ENCODE data around the gene SCN3A.

The SCN3A gene

GRCh38 chr2:165112133-165112573 lies 91.7 kb downstream of the SCN3A start:
- DNase-seq: no peak

GRCh38 chr2:165110394-165110793 lies 93.5 kb downstream of the SCN3A start:
- DNase-seq: no peak

GRCh38 chr2:165109915-165110314 lies 93.9 kb downstream of the SCN3A start:
- DNase-seq: no peak

- DNase-seq: no peak
Observed at GRCh38 chr2:165105926-165106325, 97.9 kb downstream of the SCN3A start.

GRCh38 chr2:165087933-165088901 lies 115.6 kb downstream of the SCN3A start:
- no peak for DNase-seq

GRCh38 chr2:165086337-165086736 lies 117.5 kb downstream of the SCN3A start:
- DNase-seq: no peak

GRCh38 chr2:165083326-165083725 lies 120.5 kb downstream of the SCN3A start:
- DNase-seq: no peak

GRCh38 chr2:165082479-165082878 lies 121.4 kb downstream of the SCN3A start:
- no peak for DNase-seq

GRCh38 chr2:165081276-165081675 lies 122.6 kb downstream of the SCN3A start:
- no peak for DNase-seq

- no peak for DNase-seq
Observed at GRCh38 chr2:165079432-165079831, 124.4 kb downstream of the SCN3A start.

- DNase-seq: no peak
Observed at GRCh38 chr2:165078913-165079312, 124.9 kb downstream of the SCN3A start.

GRCh38 chr2:165074884-165075283 lies 129.0 kb downstream of the SCN3A start:
- no peak for DNase-seq

GRCh38 chr2:165074323-165074722 lies 129.5 kb downstream of the SCN3A start:
- DNase-seq: no peak

- DNase-seq: no peak
Observed at GRCh38 chr2:165070076-165070475, 133.8 kb downstream of the SCN3A start.

GRCh38 chr2:165069151-165069550 lies 134.7 kb downstream of the SCN3A start:
- no peak for DNase-seq

GRCh38 chr2:165068487-165068757 lies 135.4 kb downstream of the SCN3A start:
- no peak for DNase-seq

GRCh38 chr2:165067643-165068486 lies 136.0 kb downstream of the SCN3A start:
- DNase-seq: peak; percentile 57

- DNase-seq: no peak
Observed at GRCh38 chr2:165064743-165065142, 139.1 kb downstream of the SCN3A start.

GRCh38 chr2:165060411-165060810 lies 143.4 kb downstream of the SCN3A start:
- no peak for DNase-seq

GRCh38 chr2:165058476-165059265 lies 145.2 kb downstream of the SCN3A start:
- DNase-seq: no peak

- DNase-seq: no peak
Observed at GRCh38 chr2:165057931-165058330, 145.9 kb downstream of the SCN3A start.

GRCh38 chr2:165057308-165057707 lies 146.5 kb downstream of the SCN3A start:
- DNase-seq: no peak

- no peak for DNase-seq
Observed at GRCh38 chr2:165056564-165056963, 147.3 kb downstream of the SCN3A start.

Measured in right kidney (tissue), 1 donor.